ENCODE data around the gene SLC35F1.

SLC35F1 gene

DNA sequence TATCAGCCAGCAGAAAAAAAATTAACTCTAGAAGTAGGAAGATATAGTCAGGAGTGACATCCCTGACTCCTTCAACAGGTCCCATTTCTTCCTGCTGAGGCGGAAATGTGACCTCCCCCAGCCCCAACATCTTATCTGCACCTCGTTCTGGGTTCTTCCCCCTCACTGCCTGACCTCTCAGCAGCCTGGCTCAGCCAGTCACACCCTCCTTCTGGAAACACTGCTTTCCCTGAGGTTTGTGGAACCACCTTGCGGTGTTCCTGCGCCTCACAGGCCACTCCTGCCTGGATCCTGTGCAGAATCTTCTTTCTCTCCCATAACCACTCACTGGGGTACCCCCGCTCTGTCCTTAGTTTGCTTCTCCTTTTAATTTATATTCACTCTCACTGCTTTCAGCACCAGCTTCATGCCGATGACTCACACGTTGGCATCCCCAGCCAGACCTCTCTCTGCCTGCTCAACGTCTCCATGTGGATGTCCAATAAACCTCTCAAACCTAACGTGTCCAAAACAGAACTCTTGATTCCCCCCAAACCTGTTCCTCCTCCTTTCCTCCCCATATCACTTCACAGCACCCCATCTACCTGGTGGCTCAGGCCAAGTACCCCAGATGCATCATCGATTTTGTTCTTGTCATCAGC, 418.3 kb downstream of the SLC35F1 start:
- H3K27ac ChIP-seq = no peak overlapping the region
- DNase-seq (ENCODE audit: low read depth, low spot score) = no peak

DNA sequence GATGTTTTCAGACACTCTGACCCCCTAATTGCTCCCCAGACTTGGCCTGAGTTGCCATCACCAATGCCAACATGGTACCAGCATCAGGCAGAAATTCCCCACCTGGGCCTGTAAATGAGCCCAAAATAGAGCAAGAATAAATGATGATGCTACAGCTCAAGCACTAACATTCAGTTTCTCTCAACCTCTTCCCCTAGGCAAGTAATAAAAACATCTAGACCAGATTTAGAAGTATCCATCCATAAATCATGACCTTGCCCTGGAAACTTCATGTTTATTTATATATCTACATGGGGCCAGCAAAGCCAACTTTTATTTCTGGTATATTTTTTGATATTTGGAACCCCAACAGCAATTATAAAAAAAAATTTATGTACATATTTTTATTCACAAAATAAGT, 419.6 kb downstream of the SLC35F1 start:
- H3K27ac ChIP-seq = no peak overlapping the region
- no peak for DNase-seq (ENCODE audit: low read depth, low spot score)

DNA sequence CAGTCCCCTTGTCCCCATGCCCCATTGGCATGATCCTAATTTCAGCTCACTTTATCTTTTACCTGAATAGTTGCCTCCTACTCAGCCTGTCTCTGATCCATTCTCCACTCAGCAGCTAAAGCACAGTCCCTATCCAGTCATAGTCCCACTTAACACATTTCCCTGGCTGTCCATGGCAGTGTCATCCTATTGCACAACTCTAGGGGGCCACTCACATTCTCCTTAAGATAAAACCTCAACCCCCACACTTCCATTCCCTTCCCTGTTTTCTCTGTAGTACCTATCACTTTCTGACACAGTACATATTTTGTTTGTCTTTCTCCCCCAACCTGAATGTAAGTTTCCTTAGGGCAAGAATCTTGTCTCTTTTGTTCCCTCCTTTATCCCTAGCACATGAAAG, 420.2 kb downstream of the SLC35F1 start:
- no peak for DNase-seq (ENCODE audit: low read depth, low spot score)
- no peak overlapping the region for H3K27ac ChIP-seq

DNA sequence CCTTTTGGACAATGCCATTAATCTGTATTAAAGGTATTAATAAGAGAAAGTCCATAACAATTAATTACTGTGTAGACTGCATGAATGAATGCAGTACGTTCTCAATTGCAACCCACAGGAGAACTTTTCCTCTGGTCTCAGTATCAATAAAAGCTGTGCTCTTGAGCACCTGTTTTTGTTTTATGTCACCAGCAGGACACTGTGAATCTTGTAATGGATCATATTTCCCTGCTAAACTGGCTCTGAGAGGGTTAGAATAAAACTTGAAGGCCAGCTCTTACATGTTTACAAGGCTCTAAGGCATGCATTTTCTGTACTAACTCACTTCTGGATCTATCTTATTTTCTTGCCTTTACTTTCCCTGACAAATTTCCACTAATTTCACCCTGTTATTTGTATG, 426.7 kb downstream of the SLC35F1 start:
- DNase-seq (ENCODE audit: low read depth, low spot score) = no peak
- H3K27ac ChIP-seq = no peak overlapping the region

DNA sequence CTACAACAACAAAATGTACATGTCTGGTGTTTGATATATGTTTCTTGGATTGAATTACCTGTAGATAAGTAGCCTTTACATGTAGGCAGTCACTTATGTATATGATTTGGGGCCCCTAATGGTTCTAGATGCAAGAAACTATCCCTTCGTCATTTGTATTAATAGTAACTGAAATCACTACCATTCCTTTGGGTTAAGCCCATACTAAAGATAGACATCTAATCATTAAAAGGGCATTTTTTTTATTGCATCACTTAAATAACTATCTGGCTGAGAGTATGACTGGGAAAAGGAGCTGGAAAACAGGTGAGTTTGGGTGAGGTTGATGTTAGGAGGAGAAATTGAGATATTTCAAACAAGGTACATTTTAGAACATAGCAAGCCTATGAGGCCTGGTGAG, 427.6 kb downstream of the SLC35F1 start:
- H3K27ac ChIP-seq = no peak overlapping the region
- no peak for DNase-seq (ENCODE audit: low read depth, low spot score)

DNA sequence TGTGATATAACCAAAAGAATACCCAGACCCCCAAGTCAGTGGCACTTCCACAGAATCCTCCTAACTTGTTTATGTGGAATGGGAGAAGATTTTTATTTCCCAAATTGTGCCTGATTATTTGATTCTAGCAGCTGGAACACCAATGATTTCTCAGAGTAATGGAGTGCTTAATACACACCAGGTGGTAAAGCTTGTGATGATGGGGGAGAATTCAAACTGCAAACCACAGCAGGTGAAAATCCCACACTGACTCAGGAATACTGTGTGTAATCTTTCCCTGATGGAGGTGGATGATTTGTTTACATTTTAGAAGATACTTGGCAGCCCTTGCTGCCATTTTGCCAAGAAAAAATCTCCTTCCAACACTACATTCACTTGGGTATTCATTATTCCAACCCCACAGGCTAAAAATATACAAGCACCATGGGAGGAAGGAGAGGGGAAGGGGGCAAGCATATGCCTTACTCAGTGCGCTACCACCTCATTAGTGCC, 428.3 kb downstream of the SLC35F1 start:
- DNase-seq (ENCODE audit: low read depth, low spot score) = no peak
- H3K27ac ChIP-seq = no peak overlapping the region

DNA sequence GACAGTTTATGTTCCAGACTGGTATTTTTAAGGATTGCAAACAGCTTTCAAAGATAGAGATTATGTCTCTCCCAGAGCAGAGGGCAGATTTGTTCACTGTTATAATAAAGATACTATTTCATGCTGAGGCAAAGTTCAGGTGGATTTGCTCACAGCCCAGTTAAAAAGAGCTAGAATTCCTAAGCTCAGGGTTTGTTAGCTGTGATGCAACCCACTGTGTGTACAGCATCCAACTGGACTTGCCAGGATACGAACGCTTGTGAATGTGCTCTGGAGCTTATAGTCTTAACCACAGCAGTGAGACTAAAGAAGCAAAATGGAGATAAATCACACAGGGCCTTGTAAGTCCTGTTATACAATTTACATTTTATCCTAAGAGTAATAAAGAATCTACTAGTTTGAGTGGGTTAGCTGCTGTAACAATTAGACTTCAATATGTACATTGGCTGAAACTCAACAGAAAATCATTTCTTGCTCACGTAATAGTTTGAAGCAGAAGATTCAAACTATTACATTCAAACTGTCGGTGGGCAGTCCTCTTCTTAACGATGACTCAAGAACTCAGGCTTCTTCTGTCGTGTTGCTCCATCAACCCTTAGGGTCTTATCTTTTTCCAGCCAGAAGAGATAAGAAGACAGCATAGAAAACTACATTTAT, 437.1 kb downstream of the SLC35F1 start:
- DNase-seq (ENCODE audit: low read depth, low spot score) = no peak
- H3K27ac ChIP-seq = no peak overlapping the region

DNA sequence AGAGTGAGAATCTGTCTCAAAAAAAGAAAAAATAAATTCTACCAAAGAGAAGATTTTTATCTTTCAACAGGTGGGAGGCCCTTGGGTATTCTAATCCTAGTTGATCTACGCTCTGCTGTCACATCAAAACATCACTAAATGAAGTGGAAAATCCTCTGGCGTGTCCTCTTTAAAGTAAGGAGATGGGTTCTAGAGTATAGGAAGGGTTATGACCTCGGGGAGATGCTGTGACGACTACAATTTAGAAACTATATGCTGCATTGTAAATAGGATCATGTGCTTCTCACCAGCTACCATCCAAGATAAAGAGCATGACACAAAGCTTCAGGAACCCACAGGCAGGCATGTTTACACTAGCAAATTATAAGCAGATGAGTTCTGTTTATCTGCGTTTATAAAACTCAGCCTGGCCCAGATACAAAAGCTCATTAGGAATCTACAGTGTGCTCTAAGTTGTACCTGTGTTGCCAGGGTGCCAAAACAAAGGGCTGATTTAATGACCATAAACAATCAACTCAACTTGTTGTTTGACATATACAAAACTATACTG, 443.9 kb downstream of the SLC35F1 start:
- no peak for DNase-seq (ENCODE audit: low read depth, low spot score)

DNA sequence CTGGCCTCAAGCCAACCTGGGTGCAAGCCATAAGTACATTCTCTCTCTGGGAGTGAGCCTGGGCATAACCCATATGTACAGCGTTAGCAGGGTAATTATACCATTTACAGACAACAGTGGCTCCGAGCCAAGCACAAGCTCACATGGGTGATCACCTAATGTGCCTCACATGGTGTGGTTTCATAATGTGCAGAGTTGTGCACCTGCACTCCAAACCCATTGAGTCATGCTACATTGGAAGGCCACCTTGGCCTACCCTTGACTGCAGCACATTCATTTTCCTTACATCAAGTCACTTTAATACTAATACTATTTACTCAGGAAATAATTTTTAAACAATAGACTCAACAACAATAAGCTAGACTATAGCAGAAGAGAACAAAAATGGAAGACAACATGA, 446.5 kb downstream of the SLC35F1 start:
- no peak for DNase-seq (ENCODE audit: low read depth, low spot score)
- H3K27ac ChIP-seq = no peak overlapping the region

More for the DNA sequence above, 443.9 kb downstream of the SLC35F1 start:
- H3K27ac ChIP-seq = no peak overlapping the region

DNA sequence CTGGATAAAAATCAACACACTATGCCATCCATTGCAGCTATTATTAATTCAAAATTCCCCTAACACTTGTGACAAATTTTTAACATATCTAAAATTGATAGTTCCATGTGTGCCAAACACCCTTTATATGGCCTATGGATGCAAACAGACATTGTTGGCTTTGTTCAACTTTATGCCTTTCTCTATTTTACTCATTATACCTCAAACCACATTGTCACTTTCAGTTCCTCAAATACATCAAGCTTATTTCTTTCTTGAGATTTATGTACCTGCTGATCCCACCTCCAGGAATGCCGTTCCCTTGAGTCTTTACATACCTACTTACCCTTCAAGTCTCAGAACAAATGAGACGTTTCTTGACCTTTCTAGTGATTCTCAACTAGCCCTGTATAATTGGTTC, 447.6 kb downstream of the SLC35F1 start:
- H3K27ac ChIP-seq = no peak overlapping the region
- no peak for DNase-seq (ENCODE audit: low read depth, low spot score)

DNA sequence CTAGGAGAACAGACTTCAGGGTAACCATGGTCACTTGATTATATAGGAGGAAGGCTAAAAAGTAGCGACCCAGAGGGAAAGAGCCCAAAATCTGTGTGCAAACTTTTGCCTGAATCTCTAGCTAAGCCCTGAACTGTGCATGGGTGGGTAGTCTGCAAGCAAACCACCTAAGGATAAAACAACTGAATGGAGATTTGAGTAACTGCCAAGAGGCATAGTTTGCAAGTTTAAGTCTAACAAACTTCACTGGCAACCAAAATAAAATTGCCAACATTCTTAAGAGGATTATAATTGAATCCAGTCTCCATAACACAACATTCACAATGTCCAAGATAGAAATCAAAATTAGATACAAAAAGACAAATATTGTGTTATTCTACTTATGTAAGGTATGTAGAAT, 449.0 kb downstream of the SLC35F1 start:
- no peak for DNase-seq (ENCODE audit: low read depth, low spot score)
- no peak overlapping the region for H3K27ac ChIP-seq

DNA sequence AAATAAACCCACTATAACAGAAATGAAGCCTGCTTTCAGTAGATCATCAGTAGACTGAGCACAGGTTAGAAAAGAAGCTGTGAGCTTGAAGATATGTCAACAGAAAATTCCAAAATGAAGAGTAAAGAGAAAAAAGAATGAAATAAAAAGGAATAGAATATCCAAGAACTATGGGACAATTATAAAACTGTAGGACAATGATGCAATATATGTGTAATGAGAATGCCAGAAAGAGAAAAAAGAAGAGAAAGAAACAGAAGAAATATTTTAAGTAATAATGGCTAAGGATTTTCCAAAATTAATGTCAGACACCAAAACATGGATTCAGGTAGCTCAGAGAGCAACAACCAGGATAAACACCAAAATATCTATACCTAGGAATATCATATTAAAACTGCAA, 449.6 kb downstream of the SLC35F1 start:
- no peak overlapping the region for H3K27ac ChIP-seq
- DNase-seq (ENCODE audit: low read depth, low spot score) = no peak

Measured in epithelial cell of prostate (primary cell).